KG1 (cell line): ENCODE results near the gene OR4S1.
"Not testable (repeated sequence)": the region's sequence is repeated elsewhere in the genome, so short reads cannot be mapped to it uniquely, and the experiment has no call there.

Source experiments
- DNase-seq: peaks from one replicate; lab custom pipeline; 2025; lab: John Stamatoyannopoulos, UW

OR4S1 gene, protein sequence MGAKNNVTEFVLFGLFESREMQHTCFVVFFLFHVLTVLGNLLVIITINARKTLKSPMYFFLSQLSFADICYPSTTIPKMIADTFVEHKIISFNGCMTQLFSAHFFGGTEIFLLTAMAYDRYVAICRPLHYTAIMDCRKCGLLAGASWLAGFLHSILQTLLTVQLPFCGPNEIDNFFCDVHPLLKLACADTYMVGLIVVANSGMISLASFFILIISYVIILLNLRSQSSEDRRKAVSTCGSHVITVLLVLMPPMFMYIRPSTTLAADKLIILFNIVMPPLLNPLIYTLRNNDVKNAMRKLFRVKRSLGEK

GRCh38 chr11:48305923-48306322, at the start of gene OR4S1:
Gene OR4S1 (plus strand): TSS chr11:48306223. CDS start chr11:48306223, 0 bp downstream.
- DNase-seq: no peak

- DNase-seq: no peak
Measured at GRCh38 chr11:48261600-48261999, 44.4 kb upstream of the OR4S1 start.

DNA sequence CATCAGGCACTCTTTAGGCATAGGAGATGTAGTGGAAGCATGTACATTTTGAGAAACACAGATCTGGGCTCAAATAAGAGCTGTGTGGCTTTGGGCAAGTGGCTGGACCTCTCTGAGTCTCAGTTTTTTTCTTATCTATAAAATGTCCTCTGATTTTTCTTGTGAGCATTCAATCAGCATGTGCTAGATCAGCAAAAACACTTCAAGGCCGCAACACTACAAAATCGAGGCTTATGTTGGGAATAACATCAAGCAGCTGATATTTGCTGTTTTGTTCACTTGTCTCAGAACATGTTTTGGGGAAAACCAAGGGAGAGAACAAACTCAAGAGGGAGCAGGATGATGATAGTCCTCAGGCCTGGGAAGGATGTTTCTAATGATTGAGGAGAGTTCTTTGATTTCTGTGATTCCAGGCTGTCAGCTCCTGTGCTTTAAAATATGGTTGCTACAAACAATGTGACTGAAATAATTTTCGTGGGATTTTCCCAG, 42.6 kb upstream of the OR4S1 start, which contains the start of gene OR4X1:
TSS of gene OR4X1 (plus strand) at position 439 of the 489 bp plus-strand sequence. CDS start at position 439, 0 bp downstream.
- no peak for DNase-seq

DNA sequence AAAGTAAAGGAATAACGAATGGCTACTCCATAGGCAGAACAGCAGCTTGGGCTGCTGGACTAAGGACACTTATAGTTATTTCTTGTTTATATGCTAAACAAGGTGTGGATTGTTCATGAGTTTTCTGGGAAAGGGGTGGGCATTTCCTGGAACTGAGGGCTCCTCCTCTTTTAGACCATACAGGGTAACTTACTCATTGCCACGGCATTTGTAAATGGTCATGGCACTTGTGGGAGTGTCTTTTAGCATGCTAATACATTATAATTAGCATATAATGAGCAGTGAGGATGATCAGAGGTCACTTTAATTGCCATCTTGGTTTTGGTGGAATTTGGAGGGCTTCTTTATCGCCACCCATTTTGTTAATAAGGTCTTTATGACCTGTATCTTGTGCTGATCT, 35.4 kb upstream of the OR4S1 start:
- no peak for DNase-seq

DNA sequence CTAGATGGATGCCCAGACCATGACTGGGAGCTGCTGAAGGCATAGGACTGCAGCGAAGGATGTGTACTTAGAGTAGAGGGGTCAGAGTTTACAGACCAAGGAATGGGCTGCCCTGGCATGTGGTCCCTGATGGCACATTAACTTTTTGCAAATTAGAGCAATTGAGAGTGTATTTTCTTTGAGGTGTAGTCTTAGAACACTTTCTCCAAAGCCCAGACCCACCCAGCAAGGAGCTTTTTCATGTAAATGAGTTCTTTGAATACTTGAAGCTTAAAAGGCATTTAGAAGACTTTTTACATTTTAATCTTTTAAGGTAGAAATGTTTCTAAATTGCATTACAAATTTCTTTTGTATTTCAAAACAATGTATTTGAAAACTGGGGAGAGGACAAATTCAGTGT, 33.4 kb upstream of the OR4S1 start:
- DNase-seq: no peak

GRCh38 chr11:48307760-48308386, 1.9 kb downstream of the OR4S1 start:
- DNase-seq: peak; percentile 7

DNA sequence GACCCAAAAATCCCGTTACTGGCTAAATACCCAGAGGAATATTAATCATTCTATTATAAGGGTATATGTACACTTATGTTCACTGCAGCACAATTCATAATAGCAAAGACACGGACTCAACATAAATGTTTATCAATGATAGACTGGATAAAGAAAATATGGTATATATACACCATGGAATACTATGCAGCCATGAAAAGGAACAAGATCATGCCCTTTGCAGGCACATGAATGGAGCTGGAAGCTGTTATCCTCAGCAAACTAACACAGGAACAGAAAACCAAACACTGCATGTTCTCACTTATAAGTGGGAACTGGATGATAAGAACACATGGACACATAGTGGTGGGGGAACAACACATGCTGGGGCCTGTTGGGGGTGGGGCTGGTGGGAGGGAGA, 7.6 kb downstream of the OR4S1 start:
- DNase-seq: not testable (repeated sequence)

- not testable (repeated sequence) for DNase-seq
Measured at GRCh38 chr11:48319813-48320212, 13.8 kb downstream of the OR4S1 start.

DNA sequence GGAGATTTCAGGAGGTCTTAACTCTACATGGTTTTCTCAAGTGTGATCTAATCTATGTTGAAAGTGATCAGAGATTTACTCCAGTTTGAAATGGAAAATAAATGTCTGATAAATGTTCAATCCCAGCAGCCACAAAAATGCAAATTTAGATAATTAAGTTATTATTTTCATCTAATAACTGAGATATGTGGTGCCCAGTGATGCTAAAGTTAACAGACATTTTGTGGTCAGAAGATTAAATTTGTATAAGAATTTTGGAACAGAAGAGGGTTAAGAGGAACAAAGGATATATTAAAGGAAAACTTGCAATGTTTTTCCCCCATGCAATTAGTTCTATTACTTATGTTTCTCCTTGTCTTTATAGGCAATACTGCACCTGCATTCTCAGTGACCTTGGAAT, 18.6 kb downstream of the OR4S1 start, which contains the start of gene OR4C3:
TSS of gene OR4C3 (plus strand) at position 301 of the 400 bp plus-strand sequence. CDS start 102 bp downstream, outside the sequence.
- DNase-seq: not testable (repeated sequence)

GRCh38 chr11:48341466-48341865, 35.4 kb downstream of the OR4S1 start:
- DNase-seq: no peak

- not testable (repeated sequence) for DNase-seq
Measured at GRCh38 chr11:48342505-48342904, 36.5 kb downstream of the OR4S1 start.

GRCh38 chr11:48346286-48346685, 40.3 kb downstream of the OR4S1 start:
- not testable (repeated sequence) for DNase-seq

GRCh38 chr11:48354013-48354412, 48.0 kb downstream of the OR4S1 start:
- DNase-seq: no peak

DNA sequence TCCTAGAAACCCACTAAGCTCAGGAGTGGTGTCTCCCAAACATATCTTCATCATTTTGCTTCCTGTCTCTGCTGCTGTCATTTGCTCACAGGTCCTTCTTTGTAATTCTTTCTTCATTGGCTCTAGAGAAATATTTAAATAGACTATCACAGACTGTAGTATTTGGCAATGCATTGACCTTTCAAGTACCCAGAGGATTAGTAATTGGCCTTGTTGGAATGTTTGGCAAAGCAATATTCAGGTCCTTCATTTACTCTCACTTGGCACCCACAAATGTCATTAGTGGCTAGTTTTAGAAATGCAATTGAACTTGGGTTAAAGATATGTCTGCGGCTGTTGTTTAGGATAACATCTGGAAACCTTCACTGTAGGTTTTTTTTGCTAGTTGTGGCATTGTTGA, 48.7 kb downstream of the OR4S1 start:
- DNase-seq: no peak
